Ishikawa (cell line): ENCODE results near the gene GIMAP4.

Experiments
- CEBPB ChIP-seq: IDR thresholded peaks from 2 replicates; pipeline ENCODE4 v1.6.1; 2012
- CREB1 ChIP-seq: IDR thresholded peaks from 2 replicates; pipeline ENCODE4 v1.6.1; 2012; ENCODE audit warnings: low read depth
- EGR1 ChIP-seq: IDR thresholded peaks from 2 replicates; pipeline ENCODE4 v1.6.1; 2012
- EP300 ChIP-seq: IDR thresholded peaks from 2 replicates; pipeline ENCODE4 v1.6.1; 2012; ENCODE audit warnings: borderline replicate concordance
- FOXM1 ChIP-seq: IDR thresholded peaks from 2 replicates; pipeline ENCODE4 v1.6.1; 2012; ENCODE audit warnings: low read depth, borderline replicate concordance
- NFIC ChIP-seq: IDR thresholded peaks from 2 replicates; pipeline ENCODE4 v1.6.1; 2012
- RAD21 ChIP-seq: IDR thresholded peaks from 2 replicates; pipeline ENCODE4 v1.6.1; 2012; ENCODE audit warnings: low read depth
- TAF1 ChIP-seq: IDR thresholded peaks from 2 replicates; pipeline ENCODE4 v1.6.1; 2012; ENCODE audit warnings: low read depth, mild to moderate bottlenecking
- TCF12 ChIP-seq: IDR thresholded peaks from 2 replicates; pipeline ENCODE4 v1.6.1; 2012; ENCODE audit warnings: low read depth
- TEAD4 ChIP-seq: IDR thresholded peaks from 2 replicates; pipeline ENCODE4 v1.6.1; 2012
- YY1 ChIP-seq: IDR thresholded peaks from 2 replicates; pipeline ENCODE4 v1.6.1; 2012; ENCODE audit warnings: low read depth
- ZBTB7A ChIP-seq: IDR thresholded peaks from 2 replicates; pipeline ENCODE4 v1.6.1; 2012; ENCODE audit warnings: low read depth
- TF ChIP-seq, protein P1 (sequence below): IDR thresholded peaks from 2 replicates; pipeline ENCODE4 v1.6.1; 2012
- TF ChIP-seq, protein P2 (sequence below): IDR thresholded peaks from 2 replicates; pipeline ENCODE4 v1.6.1; 2012
- TF ChIP-seq, protein P3 (sequence below): IDR thresholded peaks from 2 replicates; pipeline ENCODE4 v1.6.1; 2012; ENCODE audit warnings: low read depth, mild to moderate bottlenecking

The GIMAP4 gene

DNA sequence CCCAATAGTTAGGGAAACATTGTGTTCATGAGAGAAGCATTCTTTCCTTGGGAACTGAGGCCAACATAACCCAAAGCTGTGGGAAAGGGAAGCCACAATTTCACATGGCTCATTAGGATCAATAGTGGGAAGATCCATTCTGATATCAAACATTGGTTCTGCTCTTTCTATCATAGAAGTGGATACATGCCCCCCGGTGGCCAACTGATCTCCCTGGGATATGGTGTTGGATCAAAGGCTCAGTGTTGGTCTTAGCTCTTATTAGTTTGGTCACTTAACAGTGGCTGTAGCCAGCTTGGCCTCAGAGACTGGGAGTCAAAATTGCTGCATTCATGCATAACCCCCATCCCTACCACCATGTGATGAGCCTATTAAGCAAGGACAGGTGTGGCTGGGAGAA is 6.7 kb upstream of the GIMAP4 start:
- TF ChIP-seq TCF12 (no peak), TAF1 (no peak), YY1 (no peak), NFIC (no peak), ZBTB7A (no peak), CEBPB (no peak), RAD21 (no peak), FOXM1 (no peak), CREB1 (no peak), EGR1 (no peak), TEAD4 (no peak), EP300 (no peak)
- TF ChIP-seq, protein P1, sequence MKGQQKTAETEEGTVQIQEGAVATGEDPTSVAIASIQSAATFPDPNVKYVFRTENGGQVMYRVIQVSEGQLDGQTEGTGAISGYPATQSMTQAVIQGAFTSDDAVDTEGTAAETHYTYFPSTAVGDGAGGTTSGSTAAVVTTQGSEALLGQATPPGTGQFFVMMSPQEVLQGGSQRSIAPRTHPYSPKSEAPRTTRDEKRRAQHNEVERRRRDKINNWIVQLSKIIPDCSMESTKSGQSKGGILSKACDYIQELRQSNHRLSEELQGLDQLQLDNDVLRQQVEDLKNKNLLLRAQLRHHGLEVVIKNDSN = no peak
- TF ChIP-seq, protein P2, sequence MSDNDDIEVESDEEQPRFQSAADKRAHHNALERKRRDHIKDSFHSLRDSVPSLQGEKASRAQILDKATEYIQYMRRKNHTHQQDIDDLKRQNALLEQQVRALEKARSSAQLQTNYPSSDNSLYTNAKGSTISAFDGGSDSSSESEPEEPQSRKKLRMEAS = no peak
- TF ChIP-seq, protein P3, sequence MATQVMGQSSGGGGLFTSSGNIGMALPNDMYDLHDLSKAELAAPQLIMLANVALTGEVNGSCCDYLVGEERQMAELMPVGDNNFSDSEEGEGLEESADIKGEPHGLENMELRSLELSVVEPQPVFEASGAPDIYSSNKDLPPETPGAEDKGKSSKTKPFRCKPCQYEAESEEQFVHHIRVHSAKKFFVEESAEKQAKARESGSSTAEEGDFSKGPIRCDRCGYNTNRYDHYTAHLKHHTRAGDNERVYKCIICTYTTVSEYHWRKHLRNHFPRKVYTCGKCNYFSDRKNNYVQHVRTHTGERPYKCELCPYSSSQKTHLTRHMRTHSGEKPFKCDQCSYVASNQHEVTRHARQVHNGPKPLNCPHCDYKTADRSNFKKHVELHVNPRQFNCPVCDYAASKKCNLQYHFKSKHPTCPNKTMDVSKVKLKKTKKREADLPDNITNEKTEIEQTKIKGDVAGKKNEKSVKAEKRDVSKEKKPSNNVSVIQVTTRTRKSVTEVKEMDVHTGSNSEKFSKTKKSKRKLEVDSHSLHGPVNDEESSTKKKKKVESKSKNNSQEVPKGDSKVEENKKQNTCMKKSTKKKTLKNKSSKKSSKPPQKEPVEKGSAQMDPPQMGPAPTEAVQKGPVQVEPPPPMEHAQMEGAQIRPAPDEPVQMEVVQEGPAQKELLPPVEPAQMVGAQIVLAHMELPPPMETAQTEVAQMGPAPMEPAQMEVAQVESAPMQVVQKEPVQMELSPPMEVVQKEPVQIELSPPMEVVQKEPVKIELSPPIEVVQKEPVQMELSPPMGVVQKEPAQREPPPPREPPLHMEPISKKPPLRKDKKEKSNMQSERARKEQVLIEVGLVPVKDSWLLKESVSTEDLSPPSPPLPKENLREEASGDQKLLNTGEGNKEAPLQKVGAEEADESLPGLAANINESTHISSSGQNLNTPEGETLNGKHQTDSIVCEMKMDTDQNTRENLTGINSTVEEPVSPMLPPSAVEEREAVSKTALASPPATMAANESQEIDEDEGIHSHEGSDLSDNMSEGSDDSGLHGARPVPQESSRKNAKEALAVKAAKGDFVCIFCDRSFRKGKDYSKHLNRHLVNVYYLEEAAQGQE = no peak

DNA sequence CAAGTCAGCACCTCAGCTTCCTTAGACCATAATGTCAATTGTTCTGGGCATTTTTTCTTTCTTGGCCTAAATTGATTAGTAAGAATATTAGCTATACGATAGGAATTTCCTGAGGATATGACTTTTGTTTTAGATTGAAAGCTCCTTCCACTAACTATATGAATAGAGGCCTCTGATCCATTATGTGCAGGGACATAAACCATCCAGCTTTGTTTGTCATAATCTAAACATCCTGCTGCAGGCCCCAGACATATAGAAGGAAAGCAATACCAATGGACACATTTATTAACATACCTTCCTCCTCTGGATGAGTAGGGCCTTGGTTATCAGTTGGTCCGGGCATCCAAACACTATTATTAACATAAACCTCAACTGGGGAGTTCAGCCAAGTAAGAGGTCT is 4.3 kb upstream of the GIMAP4 start:
- no peak for TF ChIP-seq FOXM1
- TF ChIP-seq TCF12 = no peak
- no peak for TF ChIP-seq TAF1
- TF ChIP-seq EP300 = no peak
- no peak for TF ChIP-seq RAD21
- no peak for TF ChIP-seq TEAD4
- TF ChIP-seq, protein P2 = no peak
- no peak for TF ChIP-seq NFIC
- TF ChIP-seq CREB1 = no peak
- TF ChIP-seq, protein P1 = no peak
- no peak for TF ChIP-seq EGR1
- TF ChIP-seq YY1 = no peak
- TF ChIP-seq, protein P3 = no peak
- TF ChIP-seq ZBTB7A = no peak
- TF ChIP-seq CEBPB = no peak

DNA sequence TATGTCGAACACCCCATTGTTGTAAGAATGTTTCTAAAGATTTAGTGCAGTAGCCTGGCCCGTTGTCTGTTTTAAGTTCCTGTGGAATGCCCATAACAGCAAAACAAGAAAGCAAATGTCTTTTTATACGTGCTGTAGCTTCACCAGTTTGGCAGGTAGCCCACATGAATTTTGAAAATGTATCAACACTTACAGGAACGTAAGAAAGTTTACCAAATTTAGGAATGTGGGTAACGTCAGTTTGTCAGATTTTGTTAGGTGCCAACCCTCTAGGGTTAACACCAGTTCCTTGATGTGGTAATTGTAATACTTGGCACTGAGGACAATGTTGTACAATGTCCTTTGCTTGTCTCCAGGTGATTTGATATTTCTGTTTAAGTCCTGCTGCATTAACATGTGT is 3.2 kb upstream of the GIMAP4 start:
- TF ChIP-seq YY1 = no peak

DNA sequence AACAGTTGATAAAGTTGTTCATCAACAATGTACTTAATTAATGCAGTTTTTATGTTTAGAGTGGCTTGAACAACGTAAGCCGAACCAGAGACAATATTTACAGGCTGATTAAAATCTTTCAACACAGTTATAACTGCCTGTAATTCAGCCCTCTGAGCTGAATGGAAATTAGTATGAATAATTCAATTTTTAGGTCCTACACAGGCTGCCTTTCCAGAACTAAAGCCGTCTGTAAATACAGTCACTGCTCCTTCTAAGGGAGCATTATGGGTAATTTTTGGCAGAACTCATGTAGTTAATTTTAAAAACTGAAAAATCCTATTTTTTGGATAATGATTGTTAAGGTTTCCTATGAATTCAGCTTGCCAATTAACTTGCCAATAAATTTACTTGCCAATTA is 2.6 kb upstream of the GIMAP4 start:
- TF ChIP-seq ZBTB7A (no peak), TAF1 (no peak), NFIC (no peak), RAD21 (no peak), FOXM1 (no peak), CREB1 (no peak), YY1 (no peak), EP300 (no peak), TCF12 (no peak), TEAD4 (no peak), CEBPB (no peak), EGR1 (no peak)
- TF ChIP-seq, protein P3 = no peak
- TF ChIP-seq, protein P2 = no peak
- TF ChIP-seq, protein P1 = no peak
